AML-193 (cell line): ENCODE results near the gene FAM89B.
A peak's percentile ranks its signal among the peaks of the same experiment; 100 is the strongest.
"Not testable (repeated sequence)": the region's sequence is repeated elsewhere in the genome, so short reads cannot be mapped to it uniquely, and the experiment has no call there.

Experiments
- DNase-seq, 2 experiments: peaks; one replicate each; lab custom pipeline; 2025; lab: John Stamatoyannopoulos, UW

FAM89B gene

GRCh38 chr11:65572356-65573051 is at the start of gene FAM89B:
Gene FAM89B, plus strand, starts transcription at chr11:65572538. Its CDS starts 132 bp downstream, at chr11:65572670.
- peak; percentile 70 to 76 for DNase-seq

- DNase-seq, result peak in 1 of 2 experiments; percentile 14
Observed at GRCh38 chr11:65522718-65523630, 49.4 kb upstream of the FAM89B start.

DNA sequence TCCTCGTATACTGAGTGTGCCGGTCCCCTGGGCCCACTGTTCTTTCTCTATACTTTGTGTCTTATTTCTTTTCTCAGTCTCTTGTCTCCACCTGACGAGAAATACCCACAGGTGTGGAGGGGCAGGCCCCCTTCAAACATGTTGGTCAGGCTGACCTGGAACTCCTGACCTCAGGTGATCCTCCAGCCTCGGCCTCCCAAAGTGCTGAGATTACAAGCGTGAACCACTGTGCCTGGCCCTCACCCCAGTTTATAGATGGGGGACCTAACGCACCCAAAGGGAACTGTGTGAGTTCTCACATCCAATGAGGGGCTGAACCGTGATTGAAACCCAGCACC is 48.7 kb upstream of the FAM89B start:
- DNase-seq, result not testable (repeated sequence)

DNA sequence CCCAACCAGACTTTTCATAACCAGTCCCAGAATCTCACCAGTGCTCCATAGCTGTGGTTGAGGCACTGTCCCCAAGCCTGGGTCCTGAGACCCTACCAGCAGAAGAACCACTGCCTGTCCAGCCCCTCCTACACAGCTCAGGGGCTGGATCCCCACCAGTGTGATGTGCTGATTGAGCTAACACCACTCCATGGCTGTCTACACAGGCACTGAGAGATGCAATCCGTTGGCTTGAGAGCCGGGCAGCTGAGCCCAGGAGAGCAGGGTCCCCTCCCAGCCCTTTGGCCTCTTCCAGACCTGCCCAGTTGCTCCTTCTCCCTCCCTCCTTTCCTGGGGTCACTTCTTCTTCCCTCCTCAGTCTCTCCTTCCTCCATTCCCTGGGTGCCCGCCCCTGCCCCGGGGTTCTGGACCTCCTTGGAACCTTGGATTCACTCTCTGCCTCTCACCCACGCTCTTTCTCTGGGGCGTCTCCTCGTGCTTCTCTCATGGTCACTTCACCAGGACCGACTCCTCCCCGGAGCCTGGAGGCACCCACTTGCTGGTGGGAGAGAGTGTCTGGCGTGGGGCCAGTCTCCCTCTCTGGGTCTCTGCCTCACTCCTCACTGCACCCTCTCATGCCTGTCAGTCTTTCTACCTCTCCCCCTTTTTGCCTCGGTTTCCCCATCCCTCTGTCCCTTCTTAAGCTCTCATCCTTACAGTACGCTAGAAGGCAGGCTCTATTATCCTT is 48.2 kb upstream of the FAM89B start:
- DNase-seq, result no peak

DNA sequence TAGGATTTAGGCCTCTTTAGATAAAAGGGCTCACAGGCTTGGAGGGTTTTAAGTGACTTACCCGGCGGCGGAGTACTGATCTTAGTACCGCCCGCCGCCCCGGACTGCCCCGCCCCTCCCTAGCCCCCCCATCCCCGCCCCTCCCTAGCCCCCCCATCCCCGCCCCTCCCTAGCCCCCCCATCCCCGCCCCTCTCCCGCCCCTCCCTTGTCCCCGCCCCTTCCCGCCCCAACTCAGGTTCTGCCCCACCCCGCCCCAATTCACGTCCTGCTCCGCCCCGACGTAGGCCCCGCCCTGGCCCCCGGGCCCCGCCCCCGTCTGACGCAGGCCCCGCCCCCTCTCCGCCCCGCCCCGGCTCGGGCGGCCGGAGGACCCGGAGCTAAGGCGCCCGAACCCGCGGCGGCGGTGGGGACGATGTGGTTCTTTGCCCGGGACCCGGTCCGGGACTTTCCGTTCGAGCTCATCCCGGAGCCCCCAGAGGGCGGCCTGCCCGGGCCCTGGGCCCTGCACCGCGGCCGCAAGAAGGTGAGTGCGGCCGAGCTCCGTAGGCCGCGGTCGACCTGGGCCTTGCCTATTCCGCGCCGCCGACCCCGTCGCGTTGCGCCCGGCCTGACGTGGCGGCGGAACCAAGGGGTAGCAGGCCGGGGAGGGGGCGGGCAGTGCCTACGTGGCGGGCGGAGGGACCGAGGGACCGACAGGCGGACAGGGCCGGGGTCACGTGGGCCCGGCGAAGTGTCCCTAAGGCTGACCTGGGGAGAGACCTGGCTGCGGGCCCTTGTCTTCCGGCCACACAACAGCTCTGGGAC is 47.4 kb upstream of the FAM89B start, which contains the start of gene SCYL1:
TSS of gene SCYL1 (plus strand) at position 343 of the 805 bp plus-strand sequence. CDS start at position 414, 71 bp downstream.
- peak in 1 of 2 experiments; percentile 13 for DNase-seq

- no peak for DNase-seq
Observed at GRCh38 chr11:65525546-65526480, 46.5 kb upstream of the FAM89B start.

DNA sequence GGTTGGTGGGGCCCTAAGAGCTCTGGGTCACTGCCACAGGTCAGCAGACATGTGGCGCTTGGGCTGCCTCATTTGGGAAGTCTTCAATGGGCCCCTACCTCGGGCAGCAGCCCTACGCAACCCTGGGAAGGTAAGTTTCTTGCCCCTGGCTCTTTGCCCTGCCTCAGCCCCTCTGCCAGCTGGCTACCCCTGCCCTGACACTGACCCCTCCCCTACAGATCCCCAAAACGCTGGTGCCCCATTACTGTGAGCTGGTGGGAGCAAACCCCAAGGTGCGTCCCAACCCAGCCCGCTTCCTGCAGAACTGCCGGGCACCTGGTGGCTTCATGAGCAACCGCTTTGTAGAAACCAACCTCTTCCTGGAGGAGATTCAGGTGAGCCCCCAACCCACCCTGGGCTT is 45.6 kb upstream of the FAM89B start:
- no peak for DNase-seq

GRCh38 chr11:65528819-65529350 is 43.5 kb upstream of the FAM89B start:
- DNase-seq, result no peak

DNA sequence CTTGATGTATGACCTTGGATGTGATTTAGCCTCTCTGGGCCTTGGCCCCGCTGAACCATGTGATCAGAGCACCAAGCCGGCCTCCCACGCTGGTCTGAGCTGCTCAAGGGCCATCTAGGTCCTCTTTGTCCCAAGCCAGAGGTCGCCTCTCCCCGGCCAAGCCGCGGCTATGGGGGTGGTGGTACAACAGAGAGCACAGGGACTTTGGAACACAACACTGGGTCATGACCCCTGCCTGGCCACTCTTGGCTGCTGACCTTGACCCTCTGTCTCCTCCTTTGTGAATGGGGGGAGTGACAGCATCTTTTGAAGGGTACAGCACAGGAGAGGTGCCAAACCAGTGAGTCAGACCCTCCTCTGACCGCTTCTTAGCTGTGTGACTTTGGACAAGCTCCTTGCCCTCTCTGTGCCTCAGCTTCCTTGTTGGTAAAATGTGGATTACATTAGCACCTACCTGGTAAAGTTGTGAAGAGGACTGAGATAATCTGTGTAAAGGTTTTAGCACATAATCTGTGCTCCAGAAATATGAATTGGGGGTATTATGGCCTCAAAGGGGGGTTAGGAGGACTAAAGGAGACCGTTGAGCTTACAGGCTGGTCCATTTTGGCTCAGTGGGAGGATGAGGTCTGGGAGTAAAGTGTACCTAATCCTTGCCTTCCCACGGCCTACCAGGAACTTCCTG is 42.7 kb upstream of the FAM89B start:
- DNase-seq, result no peak

DNA sequence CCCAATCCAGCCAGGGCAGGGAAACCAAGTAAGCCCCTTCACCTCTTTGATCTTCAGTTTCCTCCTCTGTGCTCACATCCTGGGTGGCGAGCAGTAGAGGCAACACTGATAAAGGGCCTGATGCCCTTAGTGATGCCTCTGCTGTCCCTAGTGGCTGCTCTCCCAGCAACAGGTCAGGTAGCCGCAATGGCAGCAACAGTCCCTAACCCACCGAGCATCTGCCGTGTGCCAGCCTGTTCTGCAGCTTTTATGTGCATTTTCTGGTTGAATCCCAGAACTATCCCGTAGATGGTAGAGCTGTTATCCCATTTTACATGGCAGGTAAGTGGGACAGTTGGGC is 42.2 kb upstream of the FAM89B start:
- DNase-seq, result peak; percentile 13 to 21

- DNase-seq, result no peak
Observed at GRCh38 chr11:65532388-65533064, 39.8 kb upstream of the FAM89B start.

DNA sequence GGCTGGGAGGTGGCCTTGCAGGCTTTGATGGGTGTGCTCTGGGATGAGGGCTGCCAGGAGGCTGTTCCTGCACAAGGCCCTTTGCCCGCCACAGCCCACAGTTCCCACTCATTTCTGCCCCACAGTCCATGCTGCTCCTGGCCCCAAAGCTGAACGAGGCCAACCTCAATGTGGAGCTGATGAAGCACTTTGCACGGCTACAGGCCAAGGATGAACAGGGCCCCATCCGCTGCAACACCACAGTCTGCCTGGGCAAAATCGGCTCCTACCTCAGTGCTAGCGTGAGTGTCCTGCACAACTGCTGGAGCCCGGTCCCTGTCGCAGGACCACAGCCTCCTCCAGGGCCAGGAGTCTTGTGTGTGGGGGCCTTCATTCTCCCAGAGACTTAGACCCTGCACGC is 37.2 kb upstream of the FAM89B start:
- no peak for DNase-seq

DNA sequence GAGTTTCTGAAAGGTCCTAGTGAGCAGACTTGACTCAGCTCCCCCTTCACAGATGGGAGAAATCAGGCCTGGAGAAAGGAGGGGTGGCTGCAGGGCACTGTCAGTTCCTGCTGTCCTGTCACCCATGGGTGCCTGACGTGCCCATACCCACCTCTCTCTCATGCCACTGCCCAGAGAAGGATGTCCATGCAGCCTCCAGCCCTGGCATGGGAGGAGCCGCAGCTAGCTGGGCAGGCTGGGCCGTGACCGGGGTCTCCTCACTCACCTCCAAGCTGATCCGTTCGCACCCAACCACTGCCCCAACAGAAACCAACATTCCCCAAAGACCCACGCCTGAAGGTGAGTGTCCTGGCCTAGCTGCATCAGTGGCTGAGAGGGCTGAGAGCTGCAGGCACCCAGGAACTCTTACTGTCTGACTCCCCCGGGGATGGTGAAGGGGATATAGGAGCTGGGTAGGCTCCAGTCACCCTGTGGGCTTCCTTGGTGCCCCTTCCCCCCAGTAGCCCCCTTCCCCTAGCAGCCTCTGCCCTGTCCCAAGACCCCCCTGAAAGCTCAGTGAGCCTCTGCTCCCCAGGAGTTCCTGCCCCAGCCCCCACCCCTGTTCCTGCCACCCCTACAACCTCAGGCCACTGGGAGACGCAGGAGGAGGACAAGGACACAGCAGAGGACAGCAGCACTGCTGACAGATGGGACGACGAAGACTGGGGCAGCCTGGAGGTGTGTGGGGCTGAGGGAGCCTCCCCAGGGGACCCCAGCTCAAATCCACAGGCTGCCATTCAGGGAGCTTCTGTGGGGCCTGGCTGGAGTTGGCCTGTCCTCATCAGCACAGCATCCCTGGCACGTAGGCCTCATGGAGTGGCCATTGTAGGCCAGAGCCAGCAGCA is 35.7 kb upstream of the FAM89B start:
- DNase-seq, result no peak

GRCh38 chr11:65537296-65537597 is 35.1 kb upstream of the FAM89B start:
- DNase-seq, result no peak

DNA sequence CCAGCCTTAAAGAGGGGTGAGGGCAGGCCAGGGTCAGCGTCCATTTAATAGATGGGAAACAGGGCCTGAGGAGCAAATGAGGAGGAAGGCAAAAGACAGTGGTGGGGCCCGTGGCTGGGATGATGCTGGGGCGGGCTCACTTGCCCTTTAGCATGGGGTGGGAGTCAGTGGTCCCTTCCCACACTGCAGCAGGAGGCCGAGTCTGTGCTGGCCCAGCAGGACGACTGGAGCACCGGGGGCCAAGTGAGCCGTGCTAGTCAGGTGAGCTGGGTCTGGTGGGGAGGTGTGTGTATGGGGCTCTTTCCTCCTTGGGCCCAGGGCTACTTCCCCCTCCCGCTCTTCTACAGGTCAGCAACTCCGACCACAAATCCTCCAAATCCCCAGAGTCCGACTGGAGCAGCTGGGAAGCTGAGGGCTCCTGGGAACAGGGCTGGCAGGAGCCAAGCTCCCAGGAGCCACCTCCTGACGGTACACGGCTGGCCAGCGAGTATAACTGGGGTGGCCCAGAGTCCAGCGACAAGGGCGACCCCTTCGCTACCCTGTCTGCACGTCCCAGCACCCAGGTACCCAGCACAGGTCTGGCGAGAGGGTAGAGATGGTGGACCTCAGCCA is 34.6 kb upstream of the FAM89B start:
- no peak for DNase-seq

- DNase-seq, result no peak
Observed at GRCh38 chr11:65538232-65538914, 34.0 kb upstream of the FAM89B start.
